Large intestine (tissue), 3 donors: ENCODE measurements around the gene TRMT5. TPM values are rescaled to one million over a fixed set of nuclear protein-coding genes. Genes with fewer than 3 reads are reported as not detected.

Source experiments
- DNase-seq, 2 donors: peaks; one replicate each; pipeline versions ENCODE4 v3.0.0 to v3.0.0-alpha.2; 2013
- H3K27ac ChIP-seq: one replicate; pipeline ENCODE4 v1.5.1; 2013; ENCODE audit warnings: low read length
- H3K27me3 ChIP-seq: 2 replicates; pipeline ENCODE4 v1.6.1; 2013; ENCODE audit warnings: low read length; ENCODE audit not compliant: control insufficient read depth, insufficient read depth
- H3K36me3 ChIP-seq: 2 replicates; pipeline ENCODE4 v1.6.1; 2013; ENCODE audit warnings: low read length; ENCODE audit not compliant: control insufficient read depth, insufficient read depth
- H3K4me1 ChIP-seq: one replicate; pipeline ENCODE4 v1.6.1; 2013; ENCODE audit warnings: low read length; ENCODE audit not compliant: control insufficient read depth, insufficient read depth
- H3K4me3 ChIP-seq: one replicate; pipeline ENCODE4 v1.5.1; 2013; ENCODE audit warnings: low read length
- H3K9me3 ChIP-seq: one replicate; pipeline ENCODE4 v1.6.1; 2013; ENCODE audit warnings: mild to moderate bottlenecking, low read depth, low read length, moderate library complexity; ENCODE audit not compliant: control insufficient read depth
- WGBS: methylation state at CpG from one replicate; pipeline ENCODE4 v1.1.5; 2013; ENCODE audit warnings: low lambda C conversion rate; ENCODE audit not compliant: insufficient coverage; 5-methylcytosine and 5-hydroxymethylcytosine counted together
- polyA plus RNA-seq: library from polyadenylated mRNA; unstranded; fragments of 120-200 nt; gene quantifications from one replicate; pipeline ENCODE4 v1.2.1, GENCODE V29; 2013

TRMT5 gene
- polyA plus RNA-seq, 1 donor, result 13.6 TPM

DNA sequence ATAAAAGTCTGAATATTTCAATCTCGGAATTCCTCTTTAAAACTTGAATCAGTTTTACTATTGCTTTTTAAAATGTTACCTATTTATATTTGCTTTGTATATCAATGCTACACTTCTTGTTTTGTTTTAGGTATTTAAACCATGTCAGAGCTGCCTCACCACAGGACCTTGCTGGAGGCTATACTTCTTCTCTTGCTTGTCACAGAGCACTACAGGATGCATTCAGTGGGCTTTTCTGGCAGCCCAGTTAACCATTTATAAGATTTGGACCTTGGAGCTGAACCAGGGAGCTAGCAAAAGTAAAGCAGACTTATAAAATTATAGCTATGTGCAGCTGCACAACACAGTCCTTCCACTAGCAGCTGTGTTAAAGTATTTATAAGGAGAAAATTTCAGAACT, 12.8 kb downstream of the TRMT5 start:
- peak in 1 of 2 donors; percentile 9 for DNase-seq
- Histone ChIP-seq H3K27ac (no peak overlapping the region), H3K4me1 (peaks cover 2% of the 10 kb centered on the region), H3K27me3 (no peaks in the 10 kb centered on the region), H3K4me3 (no peak overlapping the region), H3K36me3 (peaks cover under 1% of the 10 kb centered on the region), H3K9me3 (no peaks in the 10 kb centered on the region)
- WGBS, result no CpG with 5 or more reads among the region's 1 CpG

DNA sequence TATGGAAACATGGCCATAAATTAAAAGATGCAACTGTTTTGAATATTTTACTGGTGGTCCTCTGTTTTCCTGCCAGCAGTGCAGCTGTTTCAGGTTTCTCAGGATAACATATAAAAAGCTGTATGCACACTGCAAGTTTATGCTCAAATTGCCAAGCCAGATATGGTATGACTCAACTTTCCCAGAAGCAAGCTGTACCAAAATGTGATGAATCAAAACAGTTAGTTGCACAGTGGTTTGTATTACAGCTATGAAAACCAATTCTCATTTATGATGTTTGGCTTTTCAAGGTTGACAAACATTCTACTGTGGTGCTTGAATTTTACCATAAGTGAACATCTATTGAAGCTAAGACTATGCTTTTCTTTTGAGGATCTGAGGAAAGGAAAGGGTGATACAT, 15.5 kb downstream of the TRMT5 start:
- no peaks in the 10 kb centered on the region for H3K27me3 ChIP-seq
- H3K27ac ChIP-seq, result no peak overlapping the region
- no peaks in the 10 kb centered on the region for H3K9me3 ChIP-seq
- no peaks in the 10 kb centered on the region for H3K36me3 ChIP-seq
- peaks cover 2% of the 10 kb centered on the region for H3K4me1 ChIP-seq
- no peak overlapping the region for H3K4me3 ChIP-seq
- DNase-seq, result no peak

DNA sequence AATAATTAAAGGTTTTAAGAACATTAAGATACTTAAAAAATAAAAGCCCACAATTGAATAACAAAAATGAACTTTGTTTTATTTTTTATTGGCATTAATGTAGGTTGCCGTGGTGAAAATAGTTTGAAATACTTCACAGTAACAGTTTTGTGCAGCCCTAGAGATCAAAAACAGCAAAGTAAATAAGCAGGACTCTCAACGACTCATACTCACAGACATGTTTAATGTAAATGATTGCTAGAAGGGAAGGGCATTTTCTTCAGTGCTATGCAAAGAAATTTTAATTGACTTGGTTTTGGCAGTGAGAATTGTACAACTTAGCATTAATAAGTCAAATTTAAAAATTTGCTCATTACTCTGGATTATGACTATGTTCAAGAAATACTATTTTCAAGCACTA, 16.0 kb downstream of the TRMT5 start:
- WGBS, result no CpG with 5 or more reads among the region's 2 CpGs
- no peak for DNase-seq
- H3K36me3 ChIP-seq, result no peaks in the 10 kb centered on the region

DNA sequence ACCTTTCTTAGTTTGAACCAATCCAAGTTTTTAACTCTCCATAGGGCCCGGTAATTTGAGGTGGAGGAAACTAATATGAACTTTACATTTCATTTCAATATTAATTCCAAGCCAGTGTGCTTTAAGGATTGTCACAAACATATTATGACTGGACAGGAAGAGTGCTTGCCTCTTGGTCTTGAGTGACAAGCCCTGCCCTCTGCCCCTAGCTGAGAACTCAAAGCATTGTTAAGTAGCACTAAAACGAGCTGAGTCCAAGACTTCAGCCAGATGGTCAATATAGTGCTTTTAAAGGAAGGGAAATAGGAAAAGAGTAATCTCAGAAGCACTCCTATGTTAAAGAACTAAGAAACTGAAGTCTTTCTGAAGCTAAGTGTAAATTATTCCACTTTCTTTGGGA, 17.1 kb downstream of the TRMT5 start:
- H3K4me3 ChIP-seq, result no peak overlapping the region
- no peaks in the 10 kb centered on the region for H3K36me3 ChIP-seq
- H3K27ac ChIP-seq, result no peak overlapping the region
- no CpG with 5 or more reads among the region's 2 CpGs for WGBS
- no peaks in the 10 kb centered on the region for H3K27me3 ChIP-seq
- H3K9me3 ChIP-seq, result peaks cover 7% of the 10 kb centered on the region
- DNase-seq, result peak; percentile 16 to 33
- peaks cover 2% of the 10 kb centered on the region for H3K4me1 ChIP-seq

More for the DNA sequence above, 16.0 kb downstream of the TRMT5 start:
- Histone ChIP-seq H3K27ac (no peak overlapping the region), H3K27me3 (no peaks in the 10 kb centered on the region), H3K4me1 (peaks cover 2% of the 10 kb centered on the region), H3K4me3 (no peak overlapping the region), H3K9me3 (peaks cover 3% of the 10 kb centered on the region)

DNA sequence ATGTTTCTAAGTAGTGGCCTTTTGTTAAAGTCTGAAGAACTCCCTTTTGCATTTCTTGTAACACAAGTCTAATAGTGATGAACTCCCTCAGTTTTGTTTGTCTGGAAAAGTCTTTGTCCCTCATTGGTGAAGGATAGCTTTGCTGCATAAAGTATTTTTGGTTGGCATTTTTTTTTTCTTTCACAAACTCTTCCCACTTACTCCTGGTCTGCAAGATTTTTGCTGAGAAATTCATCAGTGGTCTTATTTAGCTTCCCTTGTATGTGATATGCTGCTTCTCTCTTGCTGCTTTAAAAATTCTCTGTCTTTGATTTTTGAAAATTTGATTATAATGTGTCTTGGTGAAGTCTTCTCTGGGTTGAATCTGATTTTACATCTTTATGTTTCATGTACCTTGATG, 22.7 kb downstream of the TRMT5 start:
- Histone ChIP-seq H3K36me3 (no peaks in the 10 kb centered on the region), H3K4me3 (no peak overlapping the region), H3K9me3 (peaks cover 23% of the 10 kb centered on the region), H3K4me1 (no peaks in the 10 kb centered on the region), H3K27ac (no peak overlapping the region), H3K27me3 (no peaks in the 10 kb centered on the region)
- no peak for DNase-seq

DNA sequence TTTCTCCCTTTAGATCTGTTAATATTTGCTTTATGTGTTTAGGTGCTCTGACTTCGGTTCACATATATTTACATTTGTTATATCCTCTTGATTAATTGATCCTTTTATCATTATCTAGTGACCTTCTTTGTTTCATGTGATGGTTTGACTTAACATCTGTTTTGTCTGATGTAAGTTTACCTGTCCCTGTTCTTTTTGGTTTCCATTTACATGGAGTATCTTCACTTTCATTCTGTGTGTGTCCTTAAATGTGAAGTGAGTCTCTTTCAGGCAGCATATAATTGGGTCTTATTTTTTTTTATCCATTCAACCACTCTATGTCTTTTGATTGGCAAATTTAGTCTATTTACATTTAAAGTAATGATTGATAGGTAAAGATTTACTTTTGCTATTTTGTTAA, 24.2 kb downstream of the TRMT5 start:
- H3K9me3 ChIP-seq, result peaks cover 23% of the 10 kb centered on the region
- WGBS, result 71% methylated on average over 1 of the region's 1 CpG
- H3K4me3 ChIP-seq, result no peak overlapping the region
- no peaks in the 10 kb centered on the region for H3K4me1 ChIP-seq
- H3K27me3 ChIP-seq, result no peaks in the 10 kb centered on the region
- H3K36me3 ChIP-seq, result no peaks in the 10 kb centered on the region
- no peak overlapping the region for H3K27ac ChIP-seq
- DNase-seq, result no peak

DNA sequence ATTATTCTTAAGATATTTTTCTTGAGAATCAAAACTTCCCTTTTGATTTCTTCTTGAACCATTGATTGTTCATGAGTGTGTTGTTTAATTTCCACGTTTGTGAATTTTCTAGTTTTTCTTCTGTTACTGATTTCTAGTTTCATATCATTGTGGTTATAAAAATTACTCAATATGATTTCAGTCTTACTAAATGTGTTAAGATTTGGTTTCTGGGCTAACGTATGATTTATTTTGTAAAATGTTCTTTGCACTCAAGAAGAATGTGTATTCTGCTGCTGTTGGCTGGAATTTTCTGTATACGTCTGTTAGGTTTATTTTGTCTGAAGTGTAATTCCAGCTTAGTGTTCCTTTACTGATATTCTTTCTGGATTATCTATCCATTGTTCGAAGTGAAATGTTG, 24.7 kb downstream of the TRMT5 start:
- H3K27ac ChIP-seq, result no peak overlapping the region
- H3K27me3 ChIP-seq, result no peaks in the 10 kb centered on the region
- H3K36me3 ChIP-seq, result no peaks in the 10 kb centered on the region
- 100% methylated on average over 1 of the region's 4 CpGs for WGBS
- DNase-seq, result no peak
- H3K9me3 ChIP-seq, result peaks cover 23% of the 10 kb centered on the region
- H3K4me3 ChIP-seq, result no peak overlapping the region
- H3K4me1 ChIP-seq, result no peaks in the 10 kb centered on the region

DNA sequence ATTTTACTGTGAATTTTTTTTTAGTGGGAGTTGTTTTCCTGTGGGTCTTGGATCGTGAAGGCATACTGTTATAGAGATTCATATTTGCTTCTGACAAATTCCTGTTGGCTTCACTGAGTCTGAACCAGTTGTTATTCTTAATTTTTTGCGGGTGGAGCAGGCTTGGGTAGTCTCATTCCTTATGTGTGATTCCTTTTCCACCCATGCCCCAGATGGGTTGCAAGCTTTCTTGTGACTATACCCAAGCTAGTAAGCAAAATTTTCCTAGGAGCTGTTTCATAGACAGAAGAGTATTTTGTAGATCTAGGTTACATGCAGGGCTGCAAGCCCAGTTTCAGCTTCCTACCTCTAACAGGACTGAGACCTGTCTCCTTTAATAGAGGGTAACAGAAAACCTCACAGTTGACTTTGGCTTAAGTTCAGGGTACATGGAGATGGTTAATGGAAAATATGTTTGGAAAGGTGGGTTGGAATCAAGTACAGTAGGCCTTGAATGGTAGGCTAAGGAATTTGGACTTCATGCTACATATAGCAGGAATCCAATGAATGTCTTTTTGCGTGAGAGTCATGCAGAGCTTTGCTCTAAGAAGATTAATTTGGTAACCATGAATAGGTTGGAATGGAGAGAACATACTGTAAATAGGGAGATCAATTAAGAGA, 29.0 kb downstream of the TRMT5 start:
- H3K4me1 ChIP-seq, result no peaks in the 10 kb centered on the region

DNA sequence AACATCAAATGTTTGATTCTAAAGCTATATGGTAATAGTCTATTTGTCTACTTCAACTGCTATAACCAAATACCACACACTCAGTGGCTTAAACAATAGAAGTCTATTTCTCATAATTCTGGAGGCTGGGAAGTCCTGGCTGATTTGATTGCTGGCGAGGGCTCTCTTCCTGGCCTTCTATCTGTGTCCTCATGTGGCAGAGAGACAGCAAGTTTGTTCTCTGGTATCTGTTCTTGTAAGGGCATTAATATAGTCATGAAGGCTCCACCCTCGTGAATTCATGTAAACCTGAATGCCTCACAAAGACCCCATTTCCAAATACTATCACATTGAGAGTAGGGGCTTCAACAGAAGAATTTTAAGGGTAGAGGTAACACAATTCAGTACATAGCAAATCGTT, 34.1 kb downstream of the TRMT5 start:
- Histone ChIP-seq H3K4me3 (no peak overlapping the region), H3K27ac (no peak overlapping the region), H3K27me3 (no peaks in the 10 kb centered on the region), H3K36me3 (peaks cover 2% of the 10 kb centered on the region), H3K9me3 (no peaks in the 10 kb centered on the region), H3K4me1 (no peaks in the 10 kb centered on the region)
- 86% methylated on average over 1 of the region's 3 CpGs for WGBS
- no peak for DNase-seq

More for the DNA sequence above, 29.0 kb downstream of the TRMT5 start:
- no peaks in the 10 kb centered on the region for H3K36me3 ChIP-seq
- H3K4me3 ChIP-seq, result no peak overlapping the region
- no peaks in the 10 kb centered on the region for H3K27me3 ChIP-seq
- H3K9me3 ChIP-seq, result peaks cover 6% of the 10 kb centered on the region
- 100% methylated on average over 1 of the region's 3 CpGs for WGBS
- DNase-seq, result no peak
- H3K27ac ChIP-seq, result no peak overlapping the region

DNA sequence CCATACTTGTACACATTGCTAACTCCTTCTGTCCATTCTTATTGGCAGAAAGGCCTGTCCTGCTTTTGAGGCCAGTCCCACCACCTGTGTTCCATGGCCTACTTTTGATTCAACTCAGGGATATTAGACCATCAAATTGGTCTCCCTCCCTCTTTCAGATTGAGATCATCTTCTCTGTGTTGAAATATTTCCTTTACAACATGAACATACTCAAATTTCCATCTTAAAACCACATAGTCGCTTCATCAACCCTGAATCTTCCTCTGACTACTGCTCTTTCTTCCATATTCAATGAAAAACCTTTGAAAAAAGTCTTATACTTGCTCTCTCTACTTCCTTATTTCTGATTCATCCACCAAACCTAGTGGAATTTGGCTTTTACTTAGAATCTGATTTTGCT, 34.9 kb downstream of the TRMT5 start:
- Histone ChIP-seq H3K27me3 (no peaks in the 10 kb centered on the region), H3K4me1 (no peaks in the 10 kb centered on the region), H3K27ac (no peak overlapping the region), H3K9me3 (no peaks in the 10 kb centered on the region), H3K4me3 (no peak overlapping the region), H3K36me3 (peaks cover 2% of the 10 kb centered on the region)
- 100% methylated on average over 1 of the region's 1 CpG for WGBS
- DNase-seq, result no peak

DNA sequence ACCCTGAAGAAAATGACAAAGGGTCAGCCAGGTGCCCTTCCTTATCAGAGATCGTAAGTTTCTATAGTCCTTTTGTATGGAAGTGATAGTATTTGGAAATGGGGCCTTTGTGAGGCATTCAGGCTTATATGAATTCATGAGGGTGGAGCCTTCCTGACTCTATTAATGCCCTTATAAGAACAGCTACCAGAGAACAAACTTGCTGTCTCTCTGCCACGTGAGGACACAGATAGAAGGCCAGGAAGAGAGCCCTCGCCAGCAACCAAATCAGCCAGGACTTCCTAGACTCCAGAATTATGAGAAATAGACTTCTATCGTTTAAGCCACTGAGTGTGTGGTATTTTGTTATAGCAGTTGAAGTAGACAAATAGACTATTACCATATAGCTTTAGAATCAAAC, 36.7 kb downstream of the TRMT5 start:
- H3K4me1 ChIP-seq, result no peaks in the 10 kb centered on the region
- DNase-seq, result peak in 1 of 2 donors; percentile 6
- no CpG with 5 or more reads among the region's 4 CpGs for WGBS
- H3K9me3 ChIP-seq, result no peaks in the 10 kb centered on the region
- no peak overlapping the region for H3K27ac ChIP-seq
- H3K36me3 ChIP-seq, result peaks cover 2% of the 10 kb centered on the region
- H3K27me3 ChIP-seq, result no peaks in the 10 kb centered on the region
- H3K4me3 ChIP-seq, result no peak overlapping the region
